ENCODE results near the gene SPATS2.
A peak's percentile ranks its signal among the peaks of the same experiment; 100 is the strongest.

Gene SPATS2

GRCh38 chr12:49330032-49330619 is 37.1 kb upstream of the SPATS2 start:
- Histone ChIP-seq H4K20me1 (ENCODE audit: control insufficient read depth, insufficient read depth, low read depth, low read length) (no peaks in the 10 kb centered on the region), H3K9me2 (replicated peaks; ENCODE audit: control insufficient read depth, low read length) (no peaks in the 10 kb centered on the region), H3K27ac (ENCODE audit: low read depth, low read length) (no peak overlapping the region), H3K4me2 (ENCODE audit: low read length) (no peak overlapping the region), H3K4me1 (ENCODE audit: control insufficient read depth, low read length) (0 out of 2 replicates have a peak, but pooled peaks cover 3% of the 10 kb centered on the region), H3F3A (ENCODE audit: control insufficient read depth, insufficient read depth) (peaks cover 2% of the 10 kb centered on the region; the same call in 1 of the 2 replicates), H3K79me2 (ENCODE audit: control insufficient read depth, low read length) (peaks cover 6% of the 10 kb centered on the region), H3K27me3 (ENCODE audit: control insufficient read depth, low read length) (no peaks in the 10 kb centered on the region), H3K36me3 (ENCODE audit: control insufficient read depth, low read length) (peaks cover 51% of the 10 kb centered on the region), H3K4me3 (ENCODE audit: low read length) (no peak overlapping the region), H3K9me3 (ENCODE audit: control insufficient read depth, insufficient read depth, low read length) (no peaks in the 10 kb centered on the region)
- no peak for TF ChIP-seq CTCF (IDR thresholded peaks at IDR 0.05; ENCODE audit: low read depth, low read length, poor library complexity, severe bottlenecking)
- no peak for TF ChIP-seq EZH2phosphoT487 (IDR thresholded peaks at IDR 0.05; ENCODE audit: borderline replicate concordance, low read length)

GRCh38 chr12:49330631-49331379 is 36.5 kb upstream of the SPATS2 start:
- no peaks in the 10 kb centered on the region for H3K27me3 ChIP-seq (ENCODE audit: control insufficient read depth, low read length)
- H3K36me3 ChIP-seq (ENCODE audit: control insufficient read depth, low read length): peaks cover 44% of the 10 kb centered on the region
- no peaks in the 10 kb centered on the region for H3K9me2 ChIP-seq (replicated peaks; ENCODE audit: control insufficient read depth, low read length)
- no peaks in the 10 kb centered on the region for H3K9me3 ChIP-seq (ENCODE audit: control insufficient read depth, insufficient read depth, low read length)
- H3K4me3 ChIP-seq (ENCODE audit: low read length): no peak overlapping the region
- H3K27ac ChIP-seq (ENCODE audit: low read depth, low read length): no peak overlapping the region
- H3K79me2 ChIP-seq (ENCODE audit: control insufficient read depth, low read length): 0 out of 2 replicates have a peak, but pooled peaks cover under 1% of the 10 kb centered on the region
- no peak overlapping the region for H3K4me2 ChIP-seq (ENCODE audit: low read length)
- TF ChIP-seq CTCF (IDR thresholded peaks at IDR 0.05; ENCODE audit: low read depth, low read length, poor library complexity, severe bottlenecking) (no peak), EZH2phosphoT487 (IDR thresholded peaks at IDR 0.05; ENCODE audit: borderline replicate concordance, low read length) (no peak)
- H3F3A ChIP-seq (ENCODE audit: control insufficient read depth, insufficient read depth): peaks cover 2% of the 10 kb centered on the region; the same call in 1 of the 2 replicates
- H4K20me1 ChIP-seq (ENCODE audit: control insufficient read depth, insufficient read depth, low read depth, low read length): no peaks in the 10 kb centered on the region
- H3K4me1 ChIP-seq (ENCODE audit: control insufficient read depth, low read length): no peaks in the 10 kb centered on the region

GRCh38 chr12:49331380-49332222 is 35.7 kb upstream of the SPATS2 start:
- Histone ChIP-seq H3K4me3 (ENCODE audit: low read length) (no peak overlapping the region), H3K79me2 (ENCODE audit: control insufficient read depth, low read length) (no peaks in the 10 kb centered on the region), H3K27ac (ENCODE audit: low read depth, low read length) (no peak overlapping the region), H3F3A (ENCODE audit: control insufficient read depth, insufficient read depth) (peaks cover 2% of the 10 kb centered on the region; the same call in 1 of the 2 replicates), H4K20me1 (ENCODE audit: control insufficient read depth, insufficient read depth, low read depth, low read length) (no peaks in the 10 kb centered on the region), H3K27me3 (ENCODE audit: control insufficient read depth, low read length) (0 out of 2 replicates have a peak, but pooled peaks cover 1% of the 10 kb centered on the region), H3K4me2 (ENCODE audit: low read length) (no peak overlapping the region), H3K4me1 (ENCODE audit: control insufficient read depth, low read length) (no peaks in the 10 kb centered on the region), H3K9me3 (ENCODE audit: control insufficient read depth, insufficient read depth, low read length) (no peaks in the 10 kb centered on the region), H3K9me2 (replicated peaks; ENCODE audit: control insufficient read depth, low read length) (no peaks in the 10 kb centered on the region), H3K36me3 (ENCODE audit: control insufficient read depth, low read length) (peaks cover 36% of the 10 kb centered on the region)
- TF ChIP-seq CTCF (IDR thresholded peaks at IDR 0.05; ENCODE audit: low read depth, low read length, poor library complexity, severe bottlenecking) (peak; percentile 63), EZH2phosphoT487 (IDR thresholded peaks at IDR 0.05; ENCODE audit: borderline replicate concordance, low read length) (no peak)
